CD4-positive, alpha-beta T cell (primary cell): ENCODE results near the gene SNTG2. TPM values are rescaled to one million over a fixed set of nuclear protein-coding genes. Genes with fewer than 3 reads are reported as not detected.
A peak's percentile ranks its signal among the peaks of the same experiment; 100 is the strongest.
"Not testable (repeated sequence)": the region's sequence is repeated elsewhere in the genome, so short reads cannot be mapped to it uniquely, and the experiment has no call there.

Experiments
- ATAC-seq: fragments of 200-7000 bp; cut with Tn5 transposase; one replicate; pipeline ENCODE4 v1.10.0; 2022; ENCODE audit warnings: mild to moderate bottlenecking; ENCODE audit not compliant: poor library complexity
- CTCF ChIA-PET: fragments of 350-600 bp; sonication (Branson Sonifier 250); formaldehyde crosslinking; loops from one replicate; lab custom pipeline; 2021; ENCODE audit warnings: antibody characterized with exemption, inconsistent platforms; lab: Charles Lee
- POLR2A ChIA-PET: fragments of 350-600 bp; sonication (Branson Sonifier 250); formaldehyde crosslinking; loops from one replicate; lab custom pipeline; 2021; ENCODE audit warnings: antibody characterized with exemption, inconsistent platforms; lab: Charles Lee
- DNase-seq, 14 experiments: peaks; one replicate each; pipeline ENCODE4 v3.0.0-alpha.2; 2013 to 2020; ENCODE audit warnings: mixed read lengths in 2 of 14
- H3K27ac ChIP-seq, 2 donors: one replicate each; pipeline versions ENCODE4 v1.5.1 to v1.7.0; 2013; ENCODE audit warnings: low read length in 2 of 2, low read depth in 1 of 2, mild to moderate bottlenecking in 1 of 2
- H3K27me3 ChIP-seq, 2 experiments: 1 replicate in 1 of 2; 2 replicates in 1 of 2; pipeline versions ENCODE4 v1.6.1 to v1.7.0; 2013; ENCODE audit warnings: low read length in 2 of 2, control low read depth in 1 of 2, mild to moderate bottlenecking in 1 of 2, moderate library complexity in 1 of 2; ENCODE audit not compliant: insufficient read depth in 2 of 2, control insufficient read depth in 1 of 2
- H3K36me3 ChIP-seq: one replicate; pipeline ENCODE4 v1.6.1; 2013; ENCODE audit warnings: low read length, control low read depth; ENCODE audit not compliant: insufficient read depth
- H3K4me1 ChIP-seq: one replicate; pipeline ENCODE4 v1.6.1; 2013; ENCODE audit warnings: low read length, control low read depth; ENCODE audit not compliant: insufficient read depth
- H3K4me3 ChIP-seq: one replicate; pipeline ENCODE4 v1.5.1; 2013; ENCODE audit warnings: mild to moderate bottlenecking, low read length, moderate library complexity
- H3K9me3 ChIP-seq, 2 experiments: 1 replicate in 1 of 2; 2 replicates in 1 of 2; pipeline versions ENCODE4 v1.6.1 to v1.7.0; 2013; ENCODE audit warnings: low read length in 2 of 2, mild to moderate bottlenecking in 2 of 2, control low read depth in 1 of 2, moderate library complexity in 1 of 2; ENCODE audit not compliant: control insufficient read depth in 1 of 2, insufficient read depth in 1 of 2
- H3K27ac Mint-ChIP-seq: one replicate; pipeline ENCODE4 v1.8.0; 2020; ENCODE audit warnings: mixed read lengths
- H3K27me3 Mint-ChIP-seq: one replicate; pipeline ENCODE4 v1.8.0; 2021; ENCODE audit warnings: mixed read lengths
- H3K36me3 Mint-ChIP-seq: one replicate; pipeline ENCODE4 v1.8.0; 2021; ENCODE audit warnings: low read depth, mixed read lengths
- H3K4me1 Mint-ChIP-seq: one replicate; pipeline ENCODE4 v1.8.0; 2021; ENCODE audit warnings: low read depth, mixed read lengths
- H3K4me3 Mint-ChIP-seq: one replicate; pipeline ENCODE4 v1.8.0; 2020; ENCODE audit warnings: mild to moderate bottlenecking, mixed read lengths
- H3K9me3 Mint-ChIP-seq: one replicate; pipeline ENCODE4 v1.8.0; 2020; ENCODE audit warnings: mixed read lengths
- CTCF ChIP-seq: fragments of 200-600 bp; IDR thresholded peaks from one replicate; pipeline ENCODE4 v1.8.0; 2022; ENCODE audit warnings: antibody characterized with exemption, mild to moderate bottlenecking
- intact Hi-C, 2 experiments: fragments of 100-400 bp; cut with DNase I in 1 of 2; cut with micrococcal nuclease in 1 of 2; formaldehyde crosslinking; loops; one replicate each; pipeline versions ENCODE4 v1.15.1 to v1.9.0; 2023 to 2025; cut with DNase I, micrococcal nuclease
- total RNA-seq, 174 experiments: library from RNA in 2 of 174; stranded (reverse) in 2 of 174; gene quantifications; one replicate each; pipeline ENCODE4 v1.2.3 and lab custom pipeline; 2021 to 2026

The SNTG2 gene
- total RNA-seq, 2 experiments from 2014 or later, result 1.1 to 1.5 TPM

GRCh38 chr2:1091895-1092585 is 141.4 kb downstream of the SNTG2 start:
- CTCF ChIA-PET, result no interaction called here
- intact Hi-C loops, result no loop called here
- no peak for DNase-seq

GRCh38 chr2:1093668-1094067 is 143.0 kb downstream of the SNTG2 start:
- intact Hi-C loops, H3K4me1 ChIP-seq, H3K27ac Mint-ChIP-seq, CTCF ChIA-PET, H3K9me3 ChIP-seq, H3K4me3 ChIP-seq, H3K27me3 Mint-ChIP-seq, ATAC-seq, H3K4me3 Mint-ChIP-seq, H3K36me3 Mint-ChIP-seq, H3K27ac ChIP-seq, H3K36me3 ChIP-seq, H3K4me1 Mint-ChIP-seq, POLR2A ChIA-PET, H3K9me3 Mint-ChIP-seq, H3K27me3 ChIP-seq: not testable (repeated sequence)
- peak in 1 of 14 experiments; percentile 18 for DNase-seq

More at GRCh38 chr2:1091895-1092585, 141.4 kb downstream of the SNTG2 start:
- Mint-ChIP-seq H3K4me1 (peaks cover 9% of the 10 kb centered on the region), H3K27ac (no peak overlapping the region), H3K4me3 (no peak overlapping the region), H3K27me3 (no peaks in the 10 kb centered on the region), H3K9me3 (no peaks in the 10 kb centered on the region), H3K36me3 (no peaks in the 10 kb centered on the region)
- Histone ChIP-seq H3K36me3 (no peaks in the 10 kb centered on the region), H3K9me3 (peaks cover 0 to 6% of the 10 kb centered on the region in 2 experiments), H3K27me3 (no peaks in the 10 kb centered on the region), H3K4me1 (peaks cover 8% of the 10 kb centered on the region), H3K27ac (no peak overlapping the region), H3K4me3 (no peak overlapping the region)
- no peak for ATAC-seq
- TF ChIP-seq CTCF, result no peak
- POLR2A ChIA-PET, result no interaction called here

GRCh38 chr2:1097101-1097500 is 146.5 kb downstream of the SNTG2 start:
- Mint-ChIP-seq H3K27ac (no peak overlapping the region), H3K36me3 (no peaks in the 10 kb centered on the region), H3K4me1 (peaks cover 9% of the 10 kb centered on the region), H3K27me3 (no peaks in the 10 kb centered on the region), H3K4me3 (no peak overlapping the region), H3K9me3 (no peaks in the 10 kb centered on the region)
- no peak for ATAC-seq
- no peaks in the 10 kb centered on the region for H3K36me3 ChIP-seq
- TF ChIP-seq CTCF, result no peak
- no peak for DNase-seq
- H3K4me1 ChIP-seq, result peaks cover 8% of the 10 kb centered on the region
- no peak overlapping the region for H3K4me3 ChIP-seq
- ChIA-PET CTCF (no interaction called here), POLR2A (no interaction called here)
- peaks cover 0 to 4% of the 10 kb centered on the region in 2 experiments for H3K9me3 ChIP-seq
- H3K27me3 ChIP-seq, result no peaks in the 10 kb centered on the region
- intact Hi-C loops, result no loop called here
- H3K27ac ChIP-seq, result no peak overlapping the region

- Histone ChIP-seq H3K27me3 (no peaks in the 10 kb centered on the region), H3K4me3 (no peak overlapping the region), H3K27ac (no peak overlapping the region), H3K4me1 (peaks cover 6% of the 10 kb centered on the region), H3K9me3 (peaks cover 0 to 4% of the 10 kb centered on the region in 2 experiments), H3K36me3 (no peaks in the 10 kb centered on the region)
- intact Hi-C loops, result no loop called here
- POLR2A ChIA-PET, result no interaction called here
- no peaks in the 10 kb centered on the region for H3K36me3 Mint-ChIP-seq
- no peak overlapping the region for H3K27ac Mint-ChIP-seq
- CTCF ChIA-PET, result no interaction called here
- peaks cover 9% of the 10 kb centered on the region for H3K4me1 Mint-ChIP-seq
- no peaks in the 10 kb centered on the region for H3K9me3 Mint-ChIP-seq
- DNase-seq (no peak), ATAC-seq (no peak)
- H3K4me3 Mint-ChIP-seq, result no peak overlapping the region
- no peaks in the 10 kb centered on the region for H3K27me3 Mint-ChIP-seq
- no peak for TF ChIP-seq CTCF
Observed at GRCh38 chr2:1099418-1099817, 148.8 kb downstream of the SNTG2 start.
